Tibial artery (tissue), 4 donors: ENCODE results near the gene FAM98C.

Experiments used
- DNase-seq, 2 donors: peaks; one replicate each; pipeline ENCODE4 v3.0.0-alpha.2; 2019
- H3K27ac ChIP-seq, 2 donors: fragments of 200-600 bp; sonication (generic) in 1 of 2; 1 replicate in 1 of 2; 2 replicates in 1 of 2; pipeline ENCODE4 v1.5.1; 2018 to 2019; ENCODE audit warnings: mild to moderate bottlenecking in 1 of 2
- H3K27me3 ChIP-seq, 2 donors: fragments of 200-600 bp; sonication (generic) in 1 of 2; one replicate each; pipeline versions ENCODE4 v1.5.1 to v1.6.0; 2016 to 2019
- H3K36me3 ChIP-seq, 3 donors: fragments of 200-600 bp; sonication (generic) in 2 of 3; one replicate each; pipeline ENCODE4 v1.5.1; 2016 to 2019; ENCODE audit warnings: mild to moderate bottlenecking in 2 of 3
- H3K4me1 ChIP-seq, 4 donors: fragments of 200-600 bp; sonication (generic) in 2 of 4; 1 replicate in 3 of 4; 2 replicates in 1 of 4; pipeline ENCODE4 v1.5.1; 2016 to 2019
- H3K4me3 ChIP-seq, 2 donors: fragments of 200-600 bp; sonication (generic) in 1 of 2; 1 replicate in 1 of 2; 2 replicates in 1 of 2; pipeline ENCODE4 v1.5.1; 2018 to 2019; ENCODE audit warnings: mild to moderate bottlenecking in 2 of 2
- H3K9me3 ChIP-seq, 3 donors: fragments of 200-600 bp; sonication (generic) in 1 of 3; one replicate each; pipeline ENCODE4 v1.5.1; 2016 to 2019
- CTCF ChIP-seq, 2 experiments: fragments of 200-600 bp in 1 of 2; fragments of 450-650 bp in 1 of 2; IDR thresholded peaks; one replicate each; pipeline ENCODE4 v1.5.1; 2017 to 2019; ENCODE audit warnings: antibody characterized with exemption in 2 of 2, mild to moderate bottlenecking in 1 of 2, moderate library complexity in 1 of 2
- intact Hi-C: fragments of 100-400 bp; cut with DNase I; formaldehyde crosslinking; loops from one replicate; pipeline ENCODE4 v1.15.0; 2023; ENCODE audit warnings: low total_unique reads

Gene FAM98C

GRCh38 chr19:38388349-38389100 is 14.4 kb upstream of the FAM98C start, which contains the start of gene SPRED3:
SPRED3 (plus strand) TSS chr19:38388697; CDS start chr19:38390303, 1,606 bp downstream.
- intact Hi-C loops = loop anchor here (2.0 to 5.0 kb wide), 2 partner anchors 14 to 141 kb away; partner anchors contain the start of gene FAM98C

GRCh38 chr19:38389101-38389925 is 13.6 kb upstream of the FAM98C start:
- DNase-seq = peak in 1 of 2 donors; percentile 73
- intact Hi-C loops = loop anchor here (2.0 to 5.0 kb wide), 2 partner anchors 13 to 142 kb away; partner anchors contain the start of gene FAM98C
- Histone ChIP-seq H3K36me3 (peaks cover 0 to 20% (median 2%) of the 10 kb centered on the region in 3 donors), H3K4me1 (peaks cover 5 to 45% (median 34%) of the 10 kb centered on the region in 4 donors), H3K27ac (peak overlapping the region; percentile 84 to 86), H3K4me3 (peak overlapping the region; percentile 54 to 73), H3K27me3 (peaks cover 0 to under 1% of the 10 kb centered on the region in 2 donors), H3K9me3 (no peaks in the 10 kb centered on the region)
- no peak for TF ChIP-seq CTCF (IDR thresholded peaks at IDR 0.05)

More at GRCh38 chr19:38388349-38389100, 14.4 kb upstream of the FAM98C start, which contains the start of gene SPRED3:
- H3K27ac ChIP-seq = peak within 1 kb of the TSS; percentile 84 to 86
- TF ChIP-seq CTCF (IDR thresholded peaks at IDR 0.05) = no peak
- H3K9me3 ChIP-seq = no peaks in the 10 kb centered on the region
- H3K36me3 ChIP-seq = peaks cover 7 to 28% (median 9%) of the 10 kb centered on the region in 3 donors
- no peaks in the 10 kb centered on the region for H3K27me3 ChIP-seq
- peaks cover 5 to 45% (median 34%) of the 10 kb centered on the region in 4 donors for H3K4me1 ChIP-seq
- peak within 1 kb of the TSS; percentile 54 to 73 for H3K4me3 ChIP-seq
- DNase-seq = peak in 1 of 2 donors; percentile 76

- intact Hi-C loops = loop anchor here (2.0 to 5.0 kb wide), 2 partner anchors 13 to 143 kb away; partner anchors contain the start of gene FAM98C
- Histone ChIP-seq H3K27ac (peak overlapping the region; percentile 84 to 86), H3K4me1 (peaks cover 5 to 51% (median 34%) of the 10 kb centered on the region in 4 donors), H3K27me3 (peaks cover 0 to 10% of the 10 kb centered on the region in 2 donors), H3K4me3 (peak overlapping the region in 1 of 2 donors; percentile 73), H3K9me3 (no peaks in the 10 kb centered on the region), H3K36me3 (peaks cover 0 to 10% (median 0%) of the 10 kb centered on the region in 3 donors)
- no peak for TF ChIP-seq CTCF (IDR thresholded peaks at IDR 0.05)
- no peak for DNase-seq
These were observed 12.7 kb upstream of the FAM98C start for GRCh38 chr19:38389957-38390924.

- H3K36me3 ChIP-seq = no peaks in the 10 kb centered on the region
- H3K27me3 ChIP-seq = peaks cover 0 to 20% of the 10 kb centered on the region in 2 donors
- no peaks in the 10 kb centered on the region for H3K9me3 ChIP-seq
- intact Hi-C loops = no loop called here
- DNase-seq = no peak
- H3K4me1 ChIP-seq = peaks cover 5 to 38% (median 25%) of the 10 kb centered on the region in 4 donors
- no peak overlapping the region for H3K4me3 ChIP-seq
- no peak overlapping the region for H3K27ac ChIP-seq
- no peak for TF ChIP-seq CTCF (IDR thresholded peaks at IDR 0.05)
These were observed 10.9 kb upstream of the FAM98C start for GRCh38 chr19:38391911-38392464.
